PC-3 (cell line): Measurements from ENCODE around the gene MTCL1. TPM values are rescaled to one million over a fixed set of nuclear protein-coding genes. Genes with fewer than 3 reads are reported as not detected.

Experiments
- ATAC-seq: fragments of 200-7000 bp; cut with Tn5 transposase; 2 replicates; pipeline ENCODE4 v1.9.1; 2020; ENCODE audit warnings: mild to moderate bottlenecking, moderate library complexity
- BruUV-seq: library from RNA; stranded (reverse); fragments of 400-500 nt; replicated peaks from 2 replicates; lab custom pipeline; 2021; lab: Mats Ljungman, UMichigan
- CTCF ChIA-PET: fragments of 300-600 bp; sonication (Branson Sonifier 250); formaldehyde crosslinking; loops from one replicate; lab custom pipeline; 2022; ENCODE audit warnings: antibody characterized with exemption; lab: Charles Lee
- POLR2A ChIA-PET: fragments of 300-600 bp; sonication (Branson Sonifier 250); formaldehyde crosslinking; loops from one replicate; lab custom pipeline; 2022; ENCODE audit warnings: antibody characterized with exemption; ENCODE audit not compliant: unreplicated experiment; lab: Charles Lee
- DNase-seq: peaks from one replicate; pipeline ENCODE4 v3.0.0-alpha.2; 2015
- H2AFZ ChIP-seq: fragments of 300-600 bp; sonication (generic); 2 replicates; pipeline ENCODE4 v1.6.0; 2016; ENCODE audit warnings: antibody characterized with exemption, low read length
- H3F3A ChIP-seq: fragments of 300-600 bp; sonication (generic); one replicate; pipeline ENCODE4 v1.6.0; 2017; ENCODE audit warnings: antibody characterized with exemption, low read length, control low read depth, mild to moderate bottlenecking; ENCODE audit not compliant: unreplicated experiment
- H3K27ac ChIP-seq: fragments of 300-600 bp; sonication (generic); 2 replicates; pipeline ENCODE4 v1.5.1; 2016; ENCODE audit warnings: mild to moderate bottlenecking, low read length
- H3K27me3 ChIP-seq: fragments of 300-600 bp; sonication (generic); 2 replicates; pipeline ENCODE4 v1.6.1; 2016; ENCODE audit warnings: low read length, mixed read lengths
- H3K36me3 ChIP-seq: fragments of 300-600 bp; sonication (generic); 2 replicates; pipeline ENCODE4 v1.6.1; 2016; ENCODE audit warnings: low read depth, mixed run types, low read length, mixed read lengths
- H3K4me1 ChIP-seq: fragments of 300-600 bp; sonication (generic); 2 replicates; pipeline ENCODE4 v1.5.1; 2016; ENCODE audit warnings: low read length; ENCODE audit not compliant: insufficient read depth
- H3K4me2 ChIP-seq: fragments of 300-600 bp; sonication (generic); 2 replicates; pipeline ENCODE4 v1.6.0; 2016; ENCODE audit warnings: low read length
- H3K4me3 ChIP-seq: fragments of 300-600 bp; sonication (generic); 2 replicates; pipeline ENCODE4 v1.5.1; 2016; ENCODE audit warnings: mild to moderate bottlenecking, low read length, mixed read lengths
- H3K79me2 ChIP-seq: fragments of 300-600 bp; sonication (generic); 2 replicates; pipeline ENCODE4 v1.6.1; 2017; ENCODE audit warnings: low read length, mixed read lengths
- H3K9ac ChIP-seq: fragments of 300-600 bp; sonication (generic); 2 replicates; pipeline ENCODE4 v1.6.0; 2016; ENCODE audit warnings: mild to moderate bottlenecking, low read length
- H3K9me2 ChIP-seq: fragments of 300-600 bp; sonication (generic); replicated peaks from 2 replicates; pipeline ENCODE4 v1.6.1; 2016; ENCODE audit warnings: mixed run types, low read length, mixed read lengths
- H3K9me3 ChIP-seq: fragments of 300-600 bp; sonication (generic); 2 replicates; pipeline ENCODE4 v1.6.1; 2016; ENCODE audit warnings: low read length, mixed read lengths
- H4K20me1 ChIP-seq: fragments of 300-600 bp; sonication (generic); 2 replicates; pipeline ENCODE4 v1.6.1; 2016; ENCODE audit warnings: low read length, mixed read lengths
- EZH2 ChIP-seq: fragments of 300-600 bp; sonication (generic); IDR thresholded peaks from one replicate; pipeline ENCODE4 v1.6.1; 2017; ENCODE audit warnings: antibody characterized with exemption, mild to moderate bottlenecking, low read length; ENCODE audit not compliant: unreplicated experiment
- EZH2phosphoT487 ChIP-seq: fragments of 300-600 bp; sonication (generic); IDR thresholded peaks from 2 replicates; pipeline ENCODE4 v1.6.1; 2018; ENCODE audit warnings: mild to moderate bottlenecking, antibody characterized with exemption, low read length, borderline replicate concordance
- intact Hi-C: fragments of 100-400 bp; cut with micrococcal nuclease; formaldehyde crosslinking; loops from 2 replicates; pipeline ENCODE4 v1.9.0; 2023
- total RNA-seq: library from RNA; depleted of rRNA; stranded (reverse); fragments of >200 nt; gene quantifications from 2 replicates; pipeline ENCODE4 v1.2.3, GENCODE V29; 2014
- TF ChIP-seq, protein P1 (sequence below): fragments of 300-600 bp; sonication (generic); conservative IDR thresholded peaks from 2 replicates; pipeline ENCODE4 v1.5.1; 2017; ENCODE audit warnings: antibody characterized with exemption, low read depth, mild to moderate bottlenecking, low read length

MTCL1 gene
- total RNA-seq, 1 experiment from 2014 or later: 33.1 TPM

DNA sequence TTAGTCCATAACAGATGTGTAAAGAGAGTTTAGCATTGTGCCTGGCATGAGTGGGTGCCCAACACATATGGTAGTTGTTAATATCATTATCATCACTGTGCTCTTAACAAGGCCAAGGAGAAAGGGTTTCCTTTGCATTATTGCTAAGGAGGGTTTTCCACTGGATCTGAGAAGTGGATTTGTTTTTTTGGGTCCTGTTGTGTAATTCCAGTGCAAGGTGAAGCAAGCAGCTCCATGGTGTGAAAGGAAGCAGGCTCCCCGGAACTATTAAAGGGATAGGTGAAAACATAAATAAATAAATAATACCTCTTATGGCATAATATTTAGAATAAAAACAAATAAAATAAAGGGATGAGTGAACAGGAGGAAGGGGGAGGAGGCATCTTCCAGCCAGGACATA is 65.3 kb downstream of the MTCL1 start:
- POLR2A ChIA-PET: interaction anchor here (0.6 kb wide), 1 partner anchor 11 kb away, joined by 3 read pairs; no protein-coding TSS in a partner anchor
- H2AFZ ChIP-seq: no peak overlapping the region
- no TSS peak for BruUV-seq

DNA sequence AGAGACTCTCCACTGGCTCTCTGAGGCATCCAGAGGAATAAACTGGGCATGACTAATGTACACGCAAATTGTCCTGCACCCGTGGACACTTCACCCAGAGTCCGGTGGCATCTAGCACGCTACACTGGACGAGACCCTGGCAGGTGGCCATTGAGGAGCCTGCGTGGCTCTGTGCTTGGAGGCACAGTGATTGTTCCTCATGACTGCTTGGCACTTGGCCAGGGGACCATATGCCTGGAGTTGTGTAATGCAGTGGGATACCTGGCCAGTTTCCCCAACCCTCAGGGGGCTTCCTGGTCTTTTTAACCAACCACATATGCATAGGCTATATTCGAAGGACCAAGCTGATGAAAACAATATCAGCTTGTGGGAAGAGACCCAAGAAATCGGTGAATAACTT is 66.6 kb downstream of the MTCL1 start:
- ChIA-PET POLR2A (no interaction called here), CTCF (no interaction called here)
- intact Hi-C loops: no loop called here
- no peak overlapping the region for H3K27ac ChIP-seq
- H4K20me1 ChIP-seq: no peaks in the 10 kb centered on the region
- H3K4me1 ChIP-seq: no peaks in the 10 kb centered on the region
- TF ChIP-seq, protein P1, sequence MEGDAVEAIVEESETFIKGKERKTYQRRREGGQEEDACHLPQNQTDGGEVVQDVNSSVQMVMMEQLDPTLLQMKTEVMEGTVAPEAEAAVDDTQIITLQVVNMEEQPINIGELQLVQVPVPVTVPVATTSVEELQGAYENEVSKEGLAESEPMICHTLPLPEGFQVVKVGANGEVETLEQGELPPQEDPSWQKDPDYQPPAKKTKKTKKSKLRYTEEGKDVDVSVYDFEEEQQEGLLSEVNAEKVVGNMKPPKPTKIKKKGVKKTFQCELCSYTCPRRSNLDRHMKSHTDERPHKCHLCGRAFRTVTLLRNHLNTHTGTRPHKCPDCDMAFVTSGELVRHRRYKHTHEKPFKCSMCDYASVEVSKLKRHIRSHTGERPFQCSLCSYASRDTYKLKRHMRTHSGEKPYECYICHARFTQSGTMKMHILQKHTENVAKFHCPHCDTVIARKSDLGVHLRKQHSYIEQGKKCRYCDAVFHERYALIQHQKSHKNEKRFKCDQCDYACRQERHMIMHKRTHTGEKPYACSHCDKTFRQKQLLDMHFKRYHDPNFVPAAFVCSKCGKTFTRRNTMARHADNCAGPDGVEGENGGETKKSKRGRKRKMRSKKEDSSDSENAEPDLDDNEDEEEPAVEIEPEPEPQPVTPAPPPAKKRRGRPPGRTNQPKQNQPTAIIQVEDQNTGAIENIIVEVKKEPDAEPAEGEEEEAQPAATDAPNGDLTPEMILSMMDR: no peak
- no peak for TF ChIP-seq EZH2
- no peaks in the 10 kb centered on the region for H3F3A ChIP-seq
- H3K36me3 ChIP-seq: no peaks in the 10 kb centered on the region; the same call in 1 of the 2 replicates
- H3K9ac ChIP-seq: no peak overlapping the region
- no peak overlapping the region for H3K4me3 ChIP-seq
- H3K9me2 ChIP-seq: no peaks in the 10 kb centered on the region
- ATAC-seq (no peak), DNase-seq (no peak)
- H3K9me3 ChIP-seq: no peaks in the 10 kb centered on the region
- no peak overlapping the region for H3K4me2 ChIP-seq
- no peaks in the 10 kb centered on the region for H3K79me2 ChIP-seq
- BruUV-seq: no TSS peak
- H2AFZ ChIP-seq: no peak overlapping the region
- H3K27me3 ChIP-seq: no peaks in the 10 kb centered on the region

More for the DNA sequence above, 65.3 kb downstream of the MTCL1 start:
- TF ChIP-seq, protein P1: no peak
- TF ChIP-seq EZH2: no peak
- TF ChIP-seq EZH2phosphoT487: no peak
- no peak for DNase-seq
- Histone ChIP-seq H3K4me1 (no peaks in the 10 kb centered on the region), H4K20me1 (no peaks in the 10 kb centered on the region), H3K4me3 (no peak overlapping the region), H3K36me3 (no peaks in the 10 kb centered on the region; the same call in 1 of the 2 replicates), H3K27me3 (no peaks in the 10 kb centered on the region), H3K9me3 (no peaks in the 10 kb centered on the region), H3K79me2 (no peaks in the 10 kb centered on the region), H3K9ac (no peak overlapping the region), H3F3A (no peaks in the 10 kb centered on the region), H3K27ac (no peak overlapping the region), H3K9me2 (no peaks in the 10 kb centered on the region), H3K4me2 (no peak overlapping the region)
- CTCF ChIA-PET: no interaction called here
- intact Hi-C loops: no loop called here
- no peak for ATAC-seq

DNA sequence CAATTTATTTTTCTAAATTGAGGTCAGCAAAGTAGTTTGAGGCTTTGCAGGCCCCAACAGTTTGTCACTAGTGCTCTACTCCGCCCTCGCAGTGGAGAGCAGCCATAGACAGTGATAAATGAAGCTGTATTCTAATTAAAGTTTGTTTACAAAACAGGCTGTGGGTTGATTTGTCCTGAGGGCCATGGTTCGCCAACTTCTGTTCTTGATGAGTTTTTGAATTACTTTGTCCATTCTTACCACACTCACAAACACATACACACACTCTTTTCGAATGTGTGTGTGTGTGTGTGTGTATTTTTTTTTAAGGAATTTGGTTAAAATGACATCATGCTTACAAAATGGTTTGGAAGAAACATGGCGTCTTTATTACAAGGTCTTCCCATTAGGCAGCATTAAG is 68.6 kb downstream of the MTCL1 start:
- intact Hi-C loops: no loop called here
- Histone ChIP-seq H3K9me3 (no peaks in the 10 kb centered on the region), H3K27me3 (no peaks in the 10 kb centered on the region), H2AFZ (no peak overlapping the region), H3K27ac (no peak overlapping the region), H4K20me1 (no peaks in the 10 kb centered on the region), H3K9me2 (no peaks in the 10 kb centered on the region), H3K4me2 (no peak overlapping the region), H3K36me3 (no peaks in the 10 kb centered on the region; the same call in 1 of the 2 replicates), H3K4me3 (no peak overlapping the region), H3K79me2 (no peaks in the 10 kb centered on the region), H3K4me1 (no peaks in the 10 kb centered on the region), H3K9ac (no peak overlapping the region), H3F3A (no peaks in the 10 kb centered on the region)
- no TSS peak for BruUV-seq
- DNase-seq: no peak
- TF ChIP-seq EZH2 (no peak), EZH2phosphoT487 (no peak)
- TF ChIP-seq, protein P1: no peak
- ATAC-seq: no peak
- ChIA-PET CTCF (no interaction called here), POLR2A (no interaction called here)
